H9 (cell line): ENCODE data around the gene C1orf159. TPM values are rescaled to one million over a fixed set of nuclear protein-coding genes. Genes with fewer than 3 reads are reported as not detected.

Experiments used
- DNase-seq: peaks from one replicate; pipeline ENCODE4 v3.0.0-alpha.2; 2017
- H2AFZ ChIP-seq: one replicate; pipeline ENCODE4 v1.6.1; 2013; ENCODE audit warnings: mild to moderate bottlenecking, low read length, control low read depth, moderate library complexity
- H2AK5ac ChIP-seq: 2 replicates; pipeline ENCODE4 v1.6.1; 2013; ENCODE audit warnings: low read length, control low read depth, mixed read lengths; ENCODE audit not compliant: insufficient read length
- H2BK120ac ChIP-seq: one replicate; pipeline ENCODE4 v1.6.1; 2013; ENCODE audit warnings: low read depth, mild to moderate bottlenecking, low read length, control low read depth, inconsistent platforms; ENCODE audit not compliant: poor library complexity, severe bottlenecking
- H2BK12ac ChIP-seq: 2 replicates; pipeline ENCODE4 v1.6.1; 2013; ENCODE audit warnings: low read length, control low read depth, mixed read lengths, low read depth; ENCODE audit not compliant: insufficient read length
- H2BK15ac ChIP-seq: 2 replicates; pipeline ENCODE4 v1.6.1; 2013; ENCODE audit warnings: low read depth, low read length, control low read depth
- H2BK20ac ChIP-seq: one replicate; pipeline ENCODE4 v1.6.1; 2013; ENCODE audit warnings: low read depth, mild to moderate bottlenecking, low read length, control low read depth, inconsistent platforms; ENCODE audit not compliant: poor library complexity, severe bottlenecking
- H2BK5ac ChIP-seq: 2 replicates; pipeline ENCODE4 v1.6.1; 2013; ENCODE audit warnings: low read length, control low read depth, mixed read lengths; ENCODE audit not compliant: insufficient read length
- H3K14ac ChIP-seq: 2 replicates; pipeline ENCODE4 v1.6.1; 2013; ENCODE audit warnings: low read length, control low read depth; ENCODE audit not compliant: insufficient read depth
- H3K18ac ChIP-seq: 2 replicates; pipeline ENCODE4 v1.6.1; 2013; ENCODE audit warnings: low read depth, mild to moderate bottlenecking, mixed read lengths, low read length, control low read depth; ENCODE audit not compliant: insufficient read length
- H3K23ac ChIP-seq: 2 replicates; pipeline ENCODE4 v1.6.1; 2013; ENCODE audit warnings: low read length, control low read depth, mixed read lengths, low read depth; ENCODE audit not compliant: insufficient read length
- H3K23me2 ChIP-seq: 2 replicates; pipeline ENCODE4 v1.6.1; 2013; ENCODE audit warnings: low read depth, mild to moderate bottlenecking, mixed read lengths, low read length, control low read depth; ENCODE audit not compliant: insufficient read length, poor library complexity, severe bottlenecking
- H3K27ac ChIP-seq: 2 replicates; pipeline ENCODE4 v1.5.1; 2013; ENCODE audit warnings: low read length, control low read depth, mixed read lengths, low read depth; ENCODE audit not compliant: insufficient read length
- H3K27me3 ChIP-seq: 2 replicates; pipeline ENCODE4 v1.6.1; 2013; ENCODE audit warnings: low read length, control low read depth, inconsistent platforms; ENCODE audit not compliant: insufficient read depth
- H3K4ac ChIP-seq: 2 replicates; pipeline ENCODE4 v1.6.1; 2013; ENCODE audit warnings: low read depth, mild to moderate bottlenecking, control low read depth, inconsistent platforms, low read length, moderate library complexity
- H3K4me1 ChIP-seq: 2 replicates; pipeline ENCODE4 v1.6.1; 2013; ENCODE audit warnings: low read length, control low read depth, inconsistent platforms; ENCODE audit not compliant: insufficient read depth
- H3K4me2 ChIP-seq: 2 replicates; pipeline ENCODE4 v1.6.1; 2013; ENCODE audit warnings: low read length, control low read depth, mixed read lengths; ENCODE audit not compliant: insufficient read length, insufficient read depth
- H3K56ac ChIP-seq: 2 replicates; pipeline ENCODE4 v1.6.1; 2013; ENCODE audit warnings: low read depth, mild to moderate bottlenecking, mixed read lengths, low read length, control low read depth; ENCODE audit not compliant: insufficient read length
- H3K79me1 ChIP-seq: 2 replicates; pipeline ENCODE4 v1.6.1; 2013; ENCODE audit warnings: low read depth, mild to moderate bottlenecking, moderate library complexity, low read length, control low read depth, inconsistent platforms; ENCODE audit not compliant: insufficient read depth, poor library complexity, severe bottlenecking
- H3K79me2 ChIP-seq: 2 replicates; pipeline ENCODE4 v1.6.1; 2013; ENCODE audit warnings: low read length, control low read depth, inconsistent platforms; ENCODE audit not compliant: insufficient read depth
- H3K9ac ChIP-seq: 2 replicates; pipeline ENCODE4 v1.6.1; 2013; ENCODE audit warnings: low read length, control low read depth, mixed read lengths; ENCODE audit not compliant: insufficient read length; ENCODE audit errors: extremely low read depth
- H3K9me3 ChIP-seq: one replicate; pipeline ENCODE4 v1.6.1; 2013; ENCODE audit warnings: low read depth, low read length, inconsistent platforms; ENCODE audit not compliant: control insufficient read depth
- H3T11ph ChIP-seq: one replicate; pipeline ENCODE4 v1.6.1; 2013; ENCODE audit warnings: mild to moderate bottlenecking, low read length, control low read depth, inconsistent platforms
- H4K20me1 ChIP-seq: one replicate; pipeline ENCODE4 v1.6.1; 2013; ENCODE audit not compliant: control insufficient read depth, insufficient read length, insufficient read depth
- H4K5ac ChIP-seq: 2 replicates; pipeline ENCODE4 v1.6.1; 2013; ENCODE audit warnings: low read depth, mild to moderate bottlenecking, mixed read lengths, low read length, control low read depth; ENCODE audit not compliant: insufficient read length
- H4K8ac ChIP-seq: replicated peaks from 2 replicates; pipeline ENCODE4 v1.6.1; 2013; ENCODE audit warnings: low read length, control low read depth, mixed read lengths, low read depth; ENCODE audit not compliant: insufficient read length
- H4K91ac ChIP-seq: 2 replicates; pipeline ENCODE4 v1.6.1; 2013; ENCODE audit warnings: low read depth, mild to moderate bottlenecking, moderate library complexity, mixed read lengths, low read length, control low read depth; ENCODE audit not compliant: insufficient read length
- H3K27ac Mint-ChIP-seq, 3 experiments: 2 replicates in 2 of 3; 3 replicates in 1 of 3; pipeline ENCODE4 v1.8.0; 2020 to 2021; ENCODE audit warnings: mixed read lengths in 3 of 3, mild to moderate bottlenecking in 1 of 3, moderate library complexity in 1 of 3
- H3K27me3 Mint-ChIP-seq: 2 replicates; pipeline ENCODE4 v1.8.0; 2021; ENCODE audit warnings: low read depth, mild to moderate bottlenecking, moderate library complexity, mixed read lengths
- H3K36me3 Mint-ChIP-seq, 3 experiments: 2 replicates in 2 of 3; 3 replicates in 1 of 3; pipeline ENCODE4 v1.8.0; 2020 to 2021; ENCODE audit warnings: low read depth in 3 of 3, mixed read lengths in 3 of 3; ENCODE audit not compliant: insufficient read depth in 1 of 3
- H3K4me1 Mint-ChIP-seq, 2 experiments: 2 replicates each; pipeline ENCODE4 v1.8.0; 2020; ENCODE audit warnings: mixed read lengths in 2 of 2
- H3K4me3 Mint-ChIP-seq, 2 experiments: 2 replicates in 1 of 2; 3 replicates in 1 of 2; pipeline ENCODE4 v1.8.0; 2020 to 2021; ENCODE audit warnings: mild to moderate bottlenecking in 2 of 2, mixed read lengths in 2 of 2, moderate library complexity in 1 of 2
- H3K9me3 Mint-ChIP-seq, 2 experiments: 2 replicates in 1 of 2; 3 replicates in 1 of 2; pipeline ENCODE4 v1.8.0; 2020; ENCODE audit warnings: mild to moderate bottlenecking in 2 of 2, mixed read lengths in 2 of 2, moderate library complexity in 1 of 2
- WGBS: extraction: QIAGEN DNeasy Blood & Tissue Kit; methylation state at CpG from one replicate; pipeline ENCODE4 v1.1.7; 2013; ENCODE audit warnings: missing lambda C conversion rate, low lambda C conversion rate, mixed read lengths; ENCODE audit not compliant: insufficient read length; ENCODE audit errors: extremely low coverage; 5-methylcytosine and 5-hydroxymethylcytosine counted together
- total RNA-seq: library from RNA; stranded (reverse); gene quantifications from 2 replicates; pipeline ENCODE4 v1.2.1, GENCODE V29; 2021
- TF ChIP-seq, protein P1 (sequence below): fragments of 200-600 bp; sonication (generic); conservative IDR thresholded peaks from 3 replicates; pipeline ENCODE4 v1.8.0; 2021; ENCODE audit warnings: antibody characterized with exemption, mild to moderate bottlenecking

C1orf159 gene
- total RNA-seq, 1 experiment from 2014 or later = 12.3 TPM

DNA sequence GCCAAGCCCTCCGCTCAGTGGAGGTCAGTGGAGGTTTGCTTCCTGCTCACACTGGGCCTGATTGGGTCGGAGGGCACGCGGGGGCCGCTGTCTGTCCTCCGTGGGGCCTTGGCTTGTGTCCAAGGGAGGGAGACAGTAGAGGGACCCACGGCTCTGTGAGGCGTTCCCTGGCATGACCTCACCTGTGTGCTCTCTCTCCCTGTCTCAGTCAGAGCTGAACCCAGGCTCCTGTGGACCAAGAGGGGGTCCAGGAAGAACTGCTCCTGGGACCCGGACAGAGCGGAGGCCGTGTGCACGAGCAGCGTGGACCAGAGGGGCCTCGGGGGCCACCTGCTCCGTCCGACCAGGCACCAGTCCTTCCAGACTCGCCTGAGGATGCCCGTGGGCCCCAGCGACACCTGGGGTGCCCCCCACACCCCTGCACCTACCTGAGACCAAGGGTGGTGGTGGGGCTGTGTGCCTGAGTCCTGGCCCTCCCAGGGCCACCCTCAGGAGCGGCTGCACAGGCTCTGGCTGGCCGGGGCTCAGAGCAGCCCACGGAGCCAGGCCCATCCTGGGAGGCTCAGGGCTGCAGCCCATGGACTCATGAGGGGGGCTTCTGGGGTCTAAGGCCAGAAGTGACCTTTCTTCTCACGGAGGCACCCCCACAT is 44.5 kb upstream of the C1orf159 start:
- no peaks in the 10 kb centered on the region for H3K79me2 ChIP-seq
- no peaks in the 10 kb centered on the region for H3K27me3 ChIP-seq
- H3K56ac ChIP-seq = no peak overlapping the region
- H3K23me2 ChIP-seq = peaks cover 8% of the 10 kb centered on the region
- no peak overlapping the region for H3K4ac ChIP-seq
- TF ChIP-seq, protein P1, sequence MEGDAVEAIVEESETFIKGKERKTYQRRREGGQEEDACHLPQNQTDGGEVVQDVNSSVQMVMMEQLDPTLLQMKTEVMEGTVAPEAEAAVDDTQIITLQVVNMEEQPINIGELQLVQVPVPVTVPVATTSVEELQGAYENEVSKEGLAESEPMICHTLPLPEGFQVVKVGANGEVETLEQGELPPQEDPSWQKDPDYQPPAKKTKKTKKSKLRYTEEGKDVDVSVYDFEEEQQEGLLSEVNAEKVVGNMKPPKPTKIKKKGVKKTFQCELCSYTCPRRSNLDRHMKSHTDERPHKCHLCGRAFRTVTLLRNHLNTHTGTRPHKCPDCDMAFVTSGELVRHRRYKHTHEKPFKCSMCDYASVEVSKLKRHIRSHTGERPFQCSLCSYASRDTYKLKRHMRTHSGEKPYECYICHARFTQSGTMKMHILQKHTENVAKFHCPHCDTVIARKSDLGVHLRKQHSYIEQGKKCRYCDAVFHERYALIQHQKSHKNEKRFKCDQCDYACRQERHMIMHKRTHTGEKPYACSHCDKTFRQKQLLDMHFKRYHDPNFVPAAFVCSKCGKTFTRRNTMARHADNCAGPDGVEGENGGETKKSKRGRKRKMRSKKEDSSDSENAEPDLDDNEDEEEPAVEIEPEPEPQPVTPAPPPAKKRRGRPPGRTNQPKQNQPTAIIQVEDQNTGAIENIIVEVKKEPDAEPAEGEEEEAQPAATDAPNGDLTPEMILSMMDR = no peak
- no peak overlapping the region for H4K5ac ChIP-seq
- no peak overlapping the region for H3K4me2 ChIP-seq
- no peak overlapping the region for H2BK20ac ChIP-seq
- H3K18ac ChIP-seq = no peak overlapping the region
- no peak overlapping the region for H2AK5ac ChIP-seq
- no peaks in the 10 kb centered on the region for H4K20me1 ChIP-seq
- no peak overlapping the region for H4K8ac ChIP-seq
- H2BK120ac ChIP-seq = no peak overlapping the region
- H3K14ac ChIP-seq = no peak overlapping the region
- no peak overlapping the region for H3T11ph ChIP-seq
- Mint-ChIP-seq H3K27ac (no peak overlapping the region; a peak in 1 of 7 replicates), H3K9me3 (peaks cover under 1 to 8% of the 10 kb centered on the region in 2 experiments; a peak in 3 of 5 replicates), H3K36me3 (peaks cover 0 to 1% (median 0%) of the 10 kb centered on the region in 3 experiments; a peak in 3 of 7 replicates), H3K27me3 (peaks cover 14% of the 10 kb centered on the region), H3K4me3 (no peak overlapping the region), H3K4me1 (peaks cover 9 to 25% of the 10 kb centered on the region in 2 experiments)
- no peak overlapping the region for H2BK12ac ChIP-seq
- DNase-seq = no peak
- H2BK15ac ChIP-seq = no peak overlapping the region
- no peak overlapping the region for H4K91ac ChIP-seq
- H3K79me1 ChIP-seq = no peaks in the 10 kb centered on the region
- no peak overlapping the region for H2AFZ ChIP-seq
- WGBS = no CpG with 5 or more reads among the region's 23 CpGs
- H3K27ac ChIP-seq = no peak overlapping the region
- no peaks in the 10 kb centered on the region for H3K9me3 ChIP-seq
- no peak overlapping the region for H2BK5ac ChIP-seq
- no peak overlapping the region for H3K23ac ChIP-seq
- no peaks in the 10 kb centered on the region for H3K4me1 ChIP-seq
- no peak overlapping the region for H3K9ac ChIP-seq
